NCI-H1105 (cell line): ENCODE results near the gene PRAME.
"Not testable (repeated sequence)": the region's sequence is repeated elsewhere in the genome, so short reads cannot be mapped to it uniquely, and the experiment has no call there.

Source experiments
- DNase-seq: peaks from one replicate; lab custom pipeline; 2025; lab: John Stamatoyannopoulos, UW

The PRAME gene

GRCh38 chr22:22550789-22551434, 8.2 kb downstream of the PRAME start:
- DNase-seq: no peak

- DNase-seq: no peak
Measured at GRCh38 chr22:22548910-22549309, 10.2 kb downstream of the PRAME start.

GRCh38 chr22:22548317-22548716, 10.7 kb downstream of the PRAME start:
- DNase-seq: no peak

- no peak for DNase-seq
Measured at GRCh38 chr22:22547692-22548300, 11.3 kb downstream of the PRAME start.

- DNase-seq: no peak
Measured at GRCh38 chr22:22547226-22547625, 11.8 kb downstream of the PRAME start.

GRCh38 chr22:22546490-22546889, 12.6 kb downstream of the PRAME start:
- no peak for DNase-seq

- no peak for DNase-seq
Measured at GRCh38 chr22:22545084-22545483, 14.0 kb downstream of the PRAME start.

GRCh38 chr22:22538226-22538989, 20.7 kb downstream of the PRAME start:
- DNase-seq: no peak

- DNase-seq: no peak
Measured at GRCh38 chr22:22536916-22537315, 22.1 kb downstream of the PRAME start.

- DNase-seq: no peak
Measured at GRCh38 chr22:22536515-22536914, 22.6 kb downstream of the PRAME start.

- DNase-seq: no peak
Measured at GRCh38 chr22:22535662-22536061, 23.4 kb downstream of the PRAME start.

- DNase-seq: no peak
Measured at GRCh38 chr22:22534604-22535415, 24.3 kb downstream of the PRAME start.

GRCh38 chr22:22533863-22534262, 25.2 kb downstream of the PRAME start:
- DNase-seq: no peak

- no peak for DNase-seq
Measured at GRCh38 chr22:22533417-22533816, 25.6 kb downstream of the PRAME start.

- DNase-seq: not testable (repeated sequence)
Measured at GRCh38 chr22:22532547-22533071, 26.5 kb downstream of the PRAME start.

- DNase-seq: no peak
Measured at GRCh38 chr22:22531770-22532546, 27.1 kb downstream of the PRAME start.

- no peak for DNase-seq
Measured at GRCh38 chr22:22528780-22529179, 30.3 kb downstream of the PRAME start.

GRCh38 chr22:22527312-22527711, 31.8 kb downstream of the PRAME start:
- no peak for DNase-seq

- no peak for DNase-seq
Measured at GRCh38 chr22:22526125-22526912, 32.7 kb downstream of the PRAME start.

- DNase-seq: no peak
Measured at GRCh38 chr22:22523494-22523893, 35.6 kb downstream of the PRAME start.

- DNase-seq: no peak
Measured at GRCh38 chr22:22521631-22522030, 37.4 kb downstream of the PRAME start.
